ENCODE results near the gene STRA8.

DNA sequence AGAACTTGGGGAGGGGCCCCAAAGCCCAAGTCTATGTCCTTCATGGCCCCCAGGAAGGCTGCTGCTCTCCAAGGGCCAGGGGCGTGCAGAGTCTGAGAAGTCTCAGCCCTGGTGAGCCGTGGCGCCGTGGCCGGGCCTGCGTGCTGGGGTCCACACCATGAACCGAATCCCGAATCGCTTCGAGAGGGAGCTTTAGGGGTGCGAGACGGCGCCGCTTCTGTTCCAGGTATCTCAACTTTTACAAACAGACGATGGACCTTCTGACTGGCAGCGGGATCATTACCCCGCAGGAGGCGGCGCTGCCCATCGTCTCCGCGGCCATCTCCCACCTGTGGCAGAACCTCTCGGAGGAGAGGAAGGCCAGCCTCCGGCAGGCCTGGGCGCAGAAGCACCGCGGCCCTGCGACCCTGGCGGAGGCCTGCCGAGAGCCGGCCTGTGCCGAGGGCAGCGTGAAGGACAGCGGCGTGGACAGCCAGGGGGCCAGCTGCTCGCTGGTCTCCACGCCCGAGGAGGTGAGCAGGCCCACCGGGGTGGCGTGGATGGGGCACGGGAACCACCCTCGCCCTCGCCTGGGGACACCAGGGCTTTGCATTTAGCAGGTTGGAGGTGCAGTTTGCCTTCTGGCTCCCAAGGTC lies 12.7 kb downstream of the STRA8 start:
- TF ChIP-seq POLR2A (IDR thresholded peaks at IDR 0.05), result no peak
- TF ChIP-seq POLR2AphosphoS5 (IDR thresholded peaks at IDR 0.05; ENCODE audit: insufficient read depth in 1 of 2, low read depth in 1 of 2), result no peak
- TF ChIP-seq CTCF (IDR thresholded peaks at IDR 0.05), result no peak

All from vagina (tissue), 2 donors.